Measurements from ENCODE around the gene NFAT5.

- TF ChIP-seq GABPA (tag; conservative IDR thresholded peaks at IDR 0.05; ENCODE audit: low read depth) (no peak), SMARCC2 (IDR thresholded peaks at IDR 0.05; ENCODE audit: low read depth) (no peak), BRCA1 (IDR thresholded peaks at IDR 0.05) (no peak), BRCA1 (CRISPR knock-in tag; IDR thresholded peaks at IDR 0.05) (no peak)
These were observed 24.8 kb downstream of the NFAT5 start for GRCh38 chr16:69590590-69590989.

Data from K562 (cell line).